ENCODE results near the gene ITGA1.

DNA sequence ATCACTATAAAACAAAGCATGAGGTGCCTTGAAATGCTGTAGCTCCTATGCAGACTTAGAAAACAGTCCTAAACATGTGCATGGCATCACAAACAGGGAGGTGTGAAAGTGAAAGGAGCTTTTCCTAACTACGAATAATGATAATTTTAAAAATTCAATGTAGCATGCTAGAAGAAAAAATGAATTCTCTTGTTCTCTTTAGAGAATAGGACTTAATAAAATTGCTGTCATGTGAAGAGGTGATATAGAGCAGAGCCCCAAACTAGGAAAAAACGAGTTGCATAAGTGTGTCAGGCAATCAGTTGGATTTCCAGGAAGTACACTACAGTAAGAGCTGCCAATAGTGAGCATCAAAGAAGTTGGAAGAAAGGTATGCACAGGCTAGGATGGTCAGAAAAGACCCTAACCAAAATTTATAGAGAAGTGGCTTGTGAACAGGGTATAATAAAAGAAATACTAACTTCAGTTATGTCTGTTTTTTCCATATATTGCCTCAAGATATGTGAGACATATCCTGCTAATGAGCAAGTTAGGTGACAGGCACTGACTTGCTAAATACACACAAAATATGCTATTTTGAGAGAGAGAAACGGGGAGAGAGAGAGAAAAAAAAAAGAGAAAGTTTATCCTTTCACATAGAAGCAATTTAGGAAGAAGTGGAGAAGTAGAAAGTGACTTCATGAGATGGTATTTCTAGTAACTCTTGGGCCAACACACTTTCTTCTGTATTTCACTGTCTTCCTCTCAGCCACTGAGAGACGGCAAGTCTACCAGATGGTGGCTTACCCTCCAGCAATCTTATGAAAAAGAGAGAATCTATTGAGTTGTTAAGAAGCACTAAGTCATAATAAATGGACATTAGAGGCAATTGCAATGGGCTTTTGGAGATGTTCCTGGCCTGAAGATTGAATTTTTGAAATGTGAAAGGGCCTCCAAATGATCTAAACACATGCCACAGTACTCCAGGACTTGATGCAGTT is 219.5 kb downstream of the ITGA1 start:
- TF ChIP-seq, protein P1, sequence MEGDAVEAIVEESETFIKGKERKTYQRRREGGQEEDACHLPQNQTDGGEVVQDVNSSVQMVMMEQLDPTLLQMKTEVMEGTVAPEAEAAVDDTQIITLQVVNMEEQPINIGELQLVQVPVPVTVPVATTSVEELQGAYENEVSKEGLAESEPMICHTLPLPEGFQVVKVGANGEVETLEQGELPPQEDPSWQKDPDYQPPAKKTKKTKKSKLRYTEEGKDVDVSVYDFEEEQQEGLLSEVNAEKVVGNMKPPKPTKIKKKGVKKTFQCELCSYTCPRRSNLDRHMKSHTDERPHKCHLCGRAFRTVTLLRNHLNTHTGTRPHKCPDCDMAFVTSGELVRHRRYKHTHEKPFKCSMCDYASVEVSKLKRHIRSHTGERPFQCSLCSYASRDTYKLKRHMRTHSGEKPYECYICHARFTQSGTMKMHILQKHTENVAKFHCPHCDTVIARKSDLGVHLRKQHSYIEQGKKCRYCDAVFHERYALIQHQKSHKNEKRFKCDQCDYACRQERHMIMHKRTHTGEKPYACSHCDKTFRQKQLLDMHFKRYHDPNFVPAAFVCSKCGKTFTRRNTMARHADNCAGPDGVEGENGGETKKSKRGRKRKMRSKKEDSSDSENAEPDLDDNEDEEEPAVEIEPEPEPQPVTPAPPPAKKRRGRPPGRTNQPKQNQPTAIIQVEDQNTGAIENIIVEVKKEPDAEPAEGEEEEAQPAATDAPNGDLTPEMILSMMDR (IDR thresholded peaks at IDR 0.05), result no peak
- TF ChIP-seq POLR2A (IDR thresholded peaks at IDR 0.05), result no peak
